Body of pancreas (tissue), 4 donors: ENCODE results near the gene HSD17B1.

Experiments used
- CTCF ChIP-seq, 7 experiments: fragments of 450-650 bp in 4 of 7; fragments of 200-600 bp in 3 of 7; sonication (generic) in 3 of 7; IDR thresholded peaks; one replicate each; pipeline ENCODE4 v1.5.1; 2016 to 2019; ENCODE audit warnings: antibody characterized with exemption in 7 of 7
- POLR2A ChIP-seq, 3 donors: fragments of 450-650 bp; IDR thresholded peaks; one replicate each; pipeline ENCODE4 v1.6.1; 2016; ENCODE audit warnings: antibody characterized with exemption in 3 of 3, mild to moderate bottlenecking in 2 of 3

- TF ChIP-seq POLR2A (IDR thresholded peaks at IDR 0.05), result no peak
- TF ChIP-seq CTCF (IDR thresholded peaks at IDR 0.05), result peak; percentile 11 to 69 (median 43)
Measured at GRCh38 chr17:42531455-42532354, 21.0 kb upstream of the HSD17B1 start.
